ENCODE measurements around the gene COX7B. TPM values are rescaled to one million over a fixed set of nuclear protein-coding genes. Genes with fewer than 3 reads are reported as not detected.
"Not testable (repeated sequence)": the region's sequence is repeated elsewhere in the genome, so short reads cannot be mapped to it uniquely, and the experiment has no call there.

COX7B gene
- total RNA-seq, 2 experiments from 2014 or later: 302 to 324 TPM

DNA sequence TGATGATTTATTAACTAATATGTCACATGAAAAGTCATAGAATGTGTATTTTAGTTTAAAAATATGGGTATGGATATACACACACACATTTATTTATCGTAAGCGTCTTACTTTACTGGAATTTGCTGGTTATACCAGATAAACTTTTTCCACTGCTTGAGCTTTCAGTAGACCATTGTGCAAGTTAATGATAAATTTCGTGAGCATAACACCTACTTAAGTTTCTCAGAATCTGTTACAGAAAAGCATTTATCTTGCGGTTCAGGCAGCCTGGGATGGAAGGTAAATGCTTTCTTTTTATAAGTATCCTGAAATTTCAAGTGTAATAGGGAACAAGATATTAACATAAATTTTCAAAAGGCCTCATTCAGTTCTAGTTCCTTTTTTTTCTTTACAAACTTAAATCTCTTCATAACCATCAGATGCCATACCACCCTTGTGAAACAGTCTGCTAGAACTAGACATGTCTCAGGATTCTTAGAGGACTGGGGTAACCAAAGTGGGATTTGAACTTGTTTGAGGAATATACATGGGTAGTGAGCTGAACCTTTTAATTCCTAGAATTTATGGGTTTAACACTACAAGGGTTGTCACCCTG lies 38.9 kb downstream of the COX7B start:
- Mint-ChIP-seq H3K4me3 (no peak overlapping the region), H3K36me3 (ENCODE audit: low read depth) (no peaks in the 10 kb centered on the region), H3K4me1 (ENCODE audit: low read depth) (peaks cover 8% of the 10 kb centered on the region), H3K27me3 (no peaks in the 10 kb centered on the region), H3K9me3 (no peaks in the 10 kb centered on the region), H3K27ac (no peak overlapping the region)
- ATAC-seq (no peak), DNase-seq (no peak)
- ChIA-PET CTCF (no interaction called here), POLR2A (no interaction called here)
- TF ChIP-seq, protein P1, sequence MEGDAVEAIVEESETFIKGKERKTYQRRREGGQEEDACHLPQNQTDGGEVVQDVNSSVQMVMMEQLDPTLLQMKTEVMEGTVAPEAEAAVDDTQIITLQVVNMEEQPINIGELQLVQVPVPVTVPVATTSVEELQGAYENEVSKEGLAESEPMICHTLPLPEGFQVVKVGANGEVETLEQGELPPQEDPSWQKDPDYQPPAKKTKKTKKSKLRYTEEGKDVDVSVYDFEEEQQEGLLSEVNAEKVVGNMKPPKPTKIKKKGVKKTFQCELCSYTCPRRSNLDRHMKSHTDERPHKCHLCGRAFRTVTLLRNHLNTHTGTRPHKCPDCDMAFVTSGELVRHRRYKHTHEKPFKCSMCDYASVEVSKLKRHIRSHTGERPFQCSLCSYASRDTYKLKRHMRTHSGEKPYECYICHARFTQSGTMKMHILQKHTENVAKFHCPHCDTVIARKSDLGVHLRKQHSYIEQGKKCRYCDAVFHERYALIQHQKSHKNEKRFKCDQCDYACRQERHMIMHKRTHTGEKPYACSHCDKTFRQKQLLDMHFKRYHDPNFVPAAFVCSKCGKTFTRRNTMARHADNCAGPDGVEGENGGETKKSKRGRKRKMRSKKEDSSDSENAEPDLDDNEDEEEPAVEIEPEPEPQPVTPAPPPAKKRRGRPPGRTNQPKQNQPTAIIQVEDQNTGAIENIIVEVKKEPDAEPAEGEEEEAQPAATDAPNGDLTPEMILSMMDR (IDR thresholded peaks at IDR 0.05): no peak
- intact Hi-C loops (cut with micrococcal nuclease): no loop called here

DNA sequence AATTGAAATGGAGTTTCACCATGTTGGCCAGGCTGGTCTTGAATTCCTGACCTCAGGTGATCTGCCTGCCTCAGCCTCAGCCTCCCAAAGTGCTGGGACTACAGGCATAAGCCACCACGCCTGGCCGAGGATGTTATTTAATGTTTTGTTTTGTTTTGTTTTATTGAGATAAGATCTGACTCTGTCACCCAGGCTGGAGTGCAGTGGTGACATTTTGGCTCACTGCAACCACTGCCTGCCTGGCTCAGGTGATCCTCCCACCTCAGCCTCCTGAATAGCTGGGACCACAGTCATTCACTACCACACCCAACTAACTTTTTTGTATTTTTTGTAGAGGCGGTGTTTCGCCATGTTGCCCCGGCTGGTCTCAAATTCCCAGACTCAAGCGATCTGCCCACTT lies 45.8 kb downstream of the COX7B start:
- ATAC-seq; H3K4me1 Mint-ChIP-seq (ENCODE audit: low read depth); intact Hi-C loops (cut with micrococcal nuclease); DNase-seq; H3K9me3 Mint-ChIP-seq; H3K36me3 Mint-ChIP-seq (ENCODE audit: low read depth); H3K4me3 Mint-ChIP-seq; H3K27ac Mint-ChIP-seq; H3K27me3 Mint-ChIP-seq; POLR2A ChIA-PET: not testable (repeated sequence)
- CTCF ChIA-PET: interaction anchor here (0.6 kb wide), 1 partner anchor 19 kb away, joined by 3 read pairs; no protein-coding TSS in a partner anchor

DNA sequence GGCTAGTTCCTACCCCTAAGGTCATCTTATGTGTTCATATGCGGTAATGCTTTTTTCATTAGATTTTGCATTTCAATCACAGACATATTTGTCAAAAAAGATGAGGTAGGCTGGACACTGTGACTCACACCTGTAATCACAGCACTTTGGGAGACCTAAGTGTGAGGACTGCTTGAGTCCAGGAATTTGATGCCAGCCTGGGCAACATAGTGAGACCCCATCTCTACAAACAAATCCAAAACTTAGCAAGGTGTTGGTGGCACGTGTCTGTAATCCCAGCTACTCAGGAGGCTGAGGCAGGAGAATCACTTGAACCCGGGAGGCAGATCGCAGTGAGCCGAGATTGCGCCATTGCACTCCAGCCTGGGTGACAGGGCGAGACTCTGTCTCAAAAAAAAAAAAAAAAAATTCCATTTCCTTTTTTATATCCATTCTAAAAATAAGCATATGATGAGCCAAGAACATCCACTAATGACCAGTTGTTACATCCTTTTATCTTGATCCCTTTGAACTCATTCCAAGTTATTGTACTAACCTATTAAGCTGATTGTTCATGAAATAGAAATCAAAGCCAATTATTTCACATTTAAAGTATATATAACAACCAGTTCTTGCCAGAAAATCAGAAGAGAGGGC lies 46.8 kb downstream of the COX7B start:
- H3K4me1 Mint-ChIP-seq (ENCODE audit: low read depth): peaks cover 6% of the 10 kb centered on the region
- H3K9me3 Mint-ChIP-seq: no peaks in the 10 kb centered on the region
- no peaks in the 10 kb centered on the region for H3K27me3 Mint-ChIP-seq
- H3K36me3 Mint-ChIP-seq (ENCODE audit: low read depth): no peaks in the 10 kb centered on the region
- TF ChIP-seq, protein P1 (IDR thresholded peaks at IDR 0.05): no peak
- POLR2A ChIA-PET: no interaction called here
- intact Hi-C loops (cut with micrococcal nuclease): no loop called here
- CTCF ChIA-PET: no interaction called here
- no peak for ATAC-seq
- H3K4me3 Mint-ChIP-seq: no peak overlapping the region
- no peak overlapping the region for H3K27ac Mint-ChIP-seq
- no peak for DNase-seq

DNA sequence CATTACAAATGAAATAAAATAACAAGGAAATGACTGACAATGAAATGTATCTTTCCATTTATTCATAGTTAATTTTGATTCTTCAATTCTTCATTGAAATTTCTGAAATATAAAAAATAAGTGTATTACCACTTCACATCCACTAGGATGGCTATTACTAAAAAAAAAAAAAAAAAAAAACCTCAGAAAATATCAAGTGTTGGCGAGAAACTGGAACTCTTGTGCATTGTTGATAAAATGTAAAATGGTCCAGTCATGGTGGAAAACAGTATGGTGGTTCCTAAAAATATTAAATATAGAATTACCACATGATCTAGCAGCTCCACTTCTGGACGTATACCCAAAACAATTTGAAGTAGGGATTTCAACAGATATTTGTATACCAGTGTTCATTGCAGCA lies 47.3 kb downstream of the COX7B start:
- Mint-ChIP-seq H3K27ac (no peak overlapping the region), H3K4me3 (no peak overlapping the region), H3K4me1 (ENCODE audit: low read depth) (peaks cover 5% of the 10 kb centered on the region), H3K9me3 (no peaks in the 10 kb centered on the region), H3K36me3 (ENCODE audit: low read depth) (no peaks in the 10 kb centered on the region), H3K27me3 (no peaks in the 10 kb centered on the region)
- ATAC-seq (no peak), DNase-seq (no peak)
- TF ChIP-seq, protein P1 (IDR thresholded peaks at IDR 0.05): no peak
- intact Hi-C loops (cut with micrococcal nuclease): no loop called here
- CTCF ChIA-PET: no interaction called here
- POLR2A ChIA-PET: interaction anchor here (0.6 kb wide), 1 partner anchor 1034 kb away, joined by 4 read pairs; no protein-coding TSS in a partner anchor

DNA sequence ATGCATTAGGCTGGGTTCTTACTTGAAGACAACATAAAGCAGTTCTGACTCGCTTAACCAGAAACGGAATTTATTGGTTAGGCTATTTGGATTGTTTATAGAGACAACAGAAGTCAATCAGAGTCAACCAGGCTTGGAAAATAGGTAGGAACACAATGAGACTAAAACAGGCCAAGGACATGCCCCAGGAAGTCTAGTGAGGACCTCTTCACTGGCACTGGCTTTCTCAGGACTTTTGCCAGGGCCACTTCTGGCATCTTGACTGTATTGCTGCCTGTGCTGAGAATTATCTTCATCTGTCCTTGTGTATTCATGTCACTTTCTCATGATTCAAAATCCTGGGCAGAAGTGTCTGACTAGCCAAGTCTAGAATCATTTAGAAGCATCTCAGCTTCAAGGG lies 50.6 kb downstream of the COX7B start:
- DNase-seq (no peak), ATAC-seq (no peak)
- Mint-ChIP-seq H3K4me1 (ENCODE audit: low read depth) (peaks cover 6% of the 10 kb centered on the region), H3K27ac (no peak overlapping the region), H3K9me3 (no peaks in the 10 kb centered on the region), H3K36me3 (ENCODE audit: low read depth) (no peaks in the 10 kb centered on the region), H3K4me3 (no peak overlapping the region), H3K27me3 (no peaks in the 10 kb centered on the region)
- intact Hi-C loops (cut with micrococcal nuclease): no loop called here
- CTCF ChIA-PET: no interaction called here
- POLR2A ChIA-PET: no interaction called here
- TF ChIP-seq, protein P1 (IDR thresholded peaks at IDR 0.05): no peak

All from activated CD8-positive, alpha-beta T cell treated with anti-CD3 and anti-CD28 coated beads for 36 hours (primary cell).